ENCODE data around the gene ZMIZ1.

ZMIZ1 gene

DNA sequence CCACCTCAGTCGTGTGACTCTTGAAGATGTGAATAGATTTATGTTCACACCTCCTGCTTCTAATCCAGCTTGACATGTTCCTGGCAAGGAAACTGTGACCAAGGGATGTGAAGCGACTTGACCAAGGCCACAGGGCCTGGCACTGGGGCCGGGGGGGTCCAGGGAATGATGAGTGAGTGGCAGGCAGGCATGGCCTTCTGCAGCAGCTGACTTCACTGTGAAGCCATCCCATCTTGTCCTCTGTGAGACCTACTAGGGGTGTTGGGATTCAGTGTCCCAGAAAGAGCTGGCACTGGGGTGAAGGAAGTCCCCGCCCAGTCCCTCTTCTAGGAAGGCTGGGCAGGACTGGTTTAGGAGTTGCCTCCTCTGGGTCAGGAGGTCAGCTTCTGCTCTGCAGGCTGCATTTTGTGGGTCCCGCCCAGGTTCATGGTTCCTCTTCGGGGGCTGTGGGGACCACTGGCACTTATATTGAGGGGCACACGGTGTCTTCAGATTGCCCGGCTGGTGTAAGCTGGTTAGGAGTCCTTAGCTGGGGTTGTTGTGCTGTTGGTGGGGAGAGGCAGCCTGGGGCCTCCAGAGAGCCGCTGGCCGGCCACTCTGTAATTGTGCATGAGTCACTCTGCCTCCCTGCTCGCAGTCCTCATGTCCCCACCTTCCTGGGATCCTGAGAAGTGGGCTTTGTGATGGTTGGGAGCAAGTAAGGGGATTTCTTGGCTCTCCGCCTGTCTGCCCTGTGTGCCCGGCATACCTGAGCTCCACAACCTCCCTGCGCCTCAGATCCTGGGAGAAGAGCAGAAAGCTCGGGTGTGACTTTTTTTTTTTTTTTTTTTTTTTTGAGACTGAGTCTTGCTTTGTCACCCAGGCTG is 11.0 kb downstream of the ZMIZ1 start:
- DNase-seq (ENCODE audit: low read depth in 2 of 2): no peak

DNA sequence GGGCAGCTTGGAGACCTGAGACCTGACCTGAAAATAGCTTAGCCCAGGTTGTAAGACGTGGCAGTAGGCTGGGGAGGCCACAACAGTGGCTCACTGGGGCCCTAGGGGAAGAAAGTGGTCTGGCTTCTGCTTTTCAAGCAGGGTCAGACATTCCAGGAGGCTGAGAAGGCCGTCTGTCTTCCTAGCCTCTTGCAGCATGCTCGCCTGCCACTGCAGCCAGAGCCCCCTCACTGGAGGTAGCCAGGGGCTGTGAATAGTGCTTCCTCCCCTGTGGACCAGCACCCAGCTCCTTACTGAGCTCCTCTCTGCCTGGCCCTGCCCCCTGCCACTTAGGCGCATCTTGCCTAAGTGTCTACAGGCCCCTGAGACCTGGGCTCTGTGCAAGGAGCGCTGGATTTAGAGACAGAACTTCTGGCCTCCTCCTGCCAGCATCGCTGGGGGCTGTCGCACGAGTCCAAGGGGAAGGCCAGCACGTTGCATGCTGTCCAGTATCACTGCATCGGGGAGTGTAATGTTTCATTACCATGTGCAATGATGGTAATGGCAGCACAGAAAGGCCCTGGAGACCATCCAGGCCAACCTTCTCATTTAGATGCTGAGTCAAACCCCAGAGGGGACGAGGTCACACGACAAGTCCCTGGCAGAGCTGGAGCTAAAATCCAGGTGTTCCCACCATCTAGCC is 12.7 kb downstream of the ZMIZ1 start:
- DNase-seq (ENCODE audit: low read depth in 2 of 2): no peak

- no peak for DNase-seq (ENCODE audit: low read depth in 2 of 2)
Measured at GRCh38 chr10:79082035-79082373, 13.2 kb downstream of the ZMIZ1 start.

- DNase-seq (ENCODE audit: low read depth in 2 of 2): no peak
Measured at GRCh38 chr10:79082631-79083596, 14.1 kb downstream of the ZMIZ1 start.

GRCh38 chr10:79084012-79084971 is 15.5 kb downstream of the ZMIZ1 start:
- DNase-seq (ENCODE audit: low read depth in 2 of 2): no peak

GRCh38 chr10:79084972-79085597 is 16.3 kb downstream of the ZMIZ1 start:
- DNase-seq (ENCODE audit: low read depth in 2 of 2): no peak

- no peak for DNase-seq (ENCODE audit: low read depth in 2 of 2)
Measured at GRCh38 chr10:79086822-79087221, 18.1 kb downstream of the ZMIZ1 start.

DNA sequence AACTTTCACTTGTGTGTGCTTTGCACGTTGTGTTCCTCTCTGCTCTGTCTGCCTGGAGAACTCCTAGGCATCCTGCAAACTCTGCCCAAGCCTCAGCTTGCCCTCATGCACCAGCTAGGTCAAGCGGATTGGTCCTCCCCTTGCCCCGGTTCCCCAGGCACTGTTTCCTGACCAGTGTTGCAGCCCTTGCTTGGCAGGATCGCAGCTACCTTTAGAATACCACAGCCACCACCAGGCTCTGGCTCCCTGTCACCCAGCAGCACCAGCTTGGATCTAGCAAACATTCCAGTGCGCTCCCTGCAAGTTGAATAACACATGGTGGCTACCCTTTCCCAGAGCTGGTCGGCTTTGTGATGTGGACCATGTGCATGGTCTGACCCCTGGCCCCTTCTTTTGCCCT is 19.0 kb downstream of the ZMIZ1 start:
- DNase-seq (ENCODE audit: low read depth in 2 of 2): no peak

DNA sequence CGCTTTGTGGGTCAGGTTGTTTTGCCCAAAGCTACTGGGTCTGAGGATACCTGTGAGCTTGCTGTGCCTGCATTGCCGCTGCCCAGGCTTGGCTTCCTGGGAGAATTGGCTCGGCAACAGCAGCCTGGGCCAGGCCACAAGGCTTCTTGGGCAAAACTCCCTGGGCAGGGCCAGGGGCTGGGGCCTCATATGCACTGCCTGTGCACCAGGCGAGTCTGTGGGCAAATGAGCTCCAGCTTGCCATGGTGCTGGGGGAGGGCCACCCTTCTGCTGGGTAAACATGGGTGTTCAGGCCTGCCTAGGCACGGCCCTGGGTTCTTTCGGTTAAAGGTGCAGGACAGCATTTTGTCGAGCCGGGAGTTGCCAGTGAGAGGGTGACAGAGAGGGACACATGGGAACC is 19.4 kb downstream of the ZMIZ1 start:
- DNase-seq (ENCODE audit: low read depth in 2 of 2): no peak

- DNase-seq (ENCODE audit: low read depth in 2 of 2): no peak
Measured at GRCh38 chr10:79088613-79089355, 20.0 kb downstream of the ZMIZ1 start.

DNA sequence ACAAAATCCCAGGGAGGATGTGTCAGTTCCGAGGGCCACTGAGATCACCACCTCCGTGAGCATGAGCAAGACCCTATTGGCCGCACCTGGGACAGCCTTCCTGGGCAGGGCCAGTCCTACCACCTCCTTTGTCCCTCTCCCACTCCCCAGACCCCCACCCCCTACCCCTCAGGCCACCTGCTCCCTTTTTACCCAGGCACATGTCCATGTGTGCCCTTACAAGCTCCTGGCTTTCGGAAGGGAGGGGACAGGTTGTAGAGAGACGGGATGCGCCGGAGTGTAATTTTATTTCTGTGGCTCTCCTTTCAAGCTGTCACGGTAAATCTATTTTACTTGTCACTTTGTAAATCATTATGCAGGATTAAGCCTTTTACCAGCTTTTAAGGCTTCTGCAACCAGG is 20.9 kb downstream of the ZMIZ1 start:
- no peak for DNase-seq (ENCODE audit: low read depth in 2 of 2)

DNA sequence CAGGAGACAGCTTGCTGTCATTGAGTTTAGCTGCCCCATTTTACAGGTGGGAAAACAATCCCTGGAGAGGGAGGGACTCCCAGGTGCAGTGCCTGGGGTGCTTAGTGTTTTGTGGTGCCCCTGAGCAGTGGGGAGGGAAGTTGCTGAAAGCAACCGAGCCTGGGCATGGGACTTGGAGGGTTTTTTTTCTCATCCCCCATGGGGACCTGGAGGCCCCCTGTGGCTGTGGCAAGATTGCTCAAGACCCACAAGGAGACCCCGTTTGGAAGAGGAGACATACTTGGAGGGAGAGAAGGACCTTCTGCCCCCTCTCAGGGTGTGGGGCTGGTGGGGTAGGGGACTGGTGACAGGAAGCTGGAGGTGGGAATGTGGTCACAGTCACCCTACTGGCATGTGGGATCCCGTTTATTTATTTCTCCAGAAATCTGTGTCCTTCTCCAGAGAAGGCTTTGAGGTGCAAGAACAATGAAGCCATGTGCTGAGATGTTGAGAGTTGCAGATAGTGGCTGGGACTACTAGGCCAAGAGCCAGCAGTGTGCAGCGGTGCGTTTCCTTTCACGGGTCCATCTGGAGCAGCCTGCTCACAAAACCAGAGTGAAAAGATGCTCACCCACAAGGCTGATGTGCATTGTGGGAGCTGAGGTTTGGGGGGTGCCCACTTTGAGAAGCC is 21.5 kb downstream of the ZMIZ1 start:
- no peak for DNase-seq (ENCODE audit: low read depth in 2 of 2)

DNA sequence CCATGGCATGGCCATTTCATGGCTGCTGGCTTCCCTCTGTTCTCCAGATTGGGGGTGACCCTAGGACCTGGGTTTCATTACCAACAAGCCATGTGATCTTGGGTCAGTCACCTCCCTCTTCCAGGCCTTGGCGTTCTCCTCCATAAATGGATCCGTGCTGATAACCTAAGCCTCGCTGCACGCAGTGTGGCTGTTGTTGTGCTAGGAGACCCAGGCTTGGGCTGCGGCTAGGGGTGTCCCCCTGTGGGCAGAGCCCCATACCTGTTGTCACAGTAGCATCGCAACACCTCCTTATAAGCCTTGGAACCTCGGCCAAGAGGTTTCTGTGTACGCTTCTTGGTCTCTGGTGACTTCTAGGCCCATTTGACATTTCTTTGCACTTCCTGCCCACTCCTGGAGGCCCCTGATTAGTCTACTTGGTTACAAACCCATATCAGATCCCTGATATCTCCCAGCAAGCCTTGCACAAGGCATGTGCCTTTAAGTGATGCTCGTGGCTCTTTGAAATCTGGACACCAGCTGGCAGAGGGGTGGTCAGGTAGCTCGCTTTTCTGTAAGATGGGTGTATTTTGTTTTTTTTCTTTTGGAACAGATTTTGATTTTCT is 23.6 kb downstream of the ZMIZ1 start:
- DNase-seq (ENCODE audit: low read depth in 2 of 2): no peak

- DNase-seq (ENCODE audit: low read depth in 2 of 2): no peak
Measured at GRCh38 chr10:79093658-79094411, 25.1 kb downstream of the ZMIZ1 start.

DNA sequence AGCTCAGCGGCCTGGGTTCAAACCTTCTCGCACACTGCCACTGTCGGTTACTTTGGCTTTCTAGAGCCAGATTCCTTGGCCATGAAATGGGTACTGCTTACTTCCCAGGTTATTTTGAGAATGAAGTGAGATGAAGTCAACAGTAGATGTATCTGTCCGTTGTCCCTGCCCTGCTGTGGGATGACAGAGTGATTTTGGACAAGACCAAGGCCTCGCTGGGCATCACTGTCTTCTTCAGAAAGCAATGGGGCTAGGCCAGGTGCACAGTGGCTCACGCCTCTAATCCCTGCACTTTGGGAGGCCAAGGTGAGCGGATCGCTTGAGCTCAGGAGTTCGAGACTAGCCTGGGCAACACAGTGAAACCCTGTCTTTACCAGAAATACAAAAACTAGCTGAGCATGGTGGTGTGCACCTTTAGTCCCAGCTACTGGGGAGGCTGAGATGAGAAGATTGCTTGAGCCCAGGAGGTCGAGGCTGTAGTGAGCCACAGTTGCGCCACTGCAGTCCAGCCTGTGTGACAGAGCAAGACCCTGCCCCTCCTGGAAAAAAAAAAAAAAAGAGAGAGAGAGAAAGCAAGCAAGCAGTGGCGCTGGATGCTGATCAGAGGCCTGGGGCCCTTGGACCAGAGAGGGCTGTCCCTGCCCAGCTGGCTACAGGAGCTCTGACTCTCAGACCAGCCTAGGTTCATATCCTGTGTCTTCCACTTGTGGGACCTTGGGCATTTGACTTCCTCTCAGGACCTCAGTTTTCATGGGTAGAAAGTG is 25.8 kb downstream of the ZMIZ1 start:
- no peak for DNase-seq (ENCODE audit: low read depth in 2 of 2)

- no peak for DNase-seq (ENCODE audit: low read depth in 2 of 2)
Measured at GRCh38 chr10:79095316-79095715, 26.6 kb downstream of the ZMIZ1 start.

GRCh38 chr10:79096514-79096913 is 27.7 kb downstream of the ZMIZ1 start:
- no peak for DNase-seq (ENCODE audit: low read depth in 2 of 2)
